Measurements from ENCODE around the gene CPAMD8. TPM values are rescaled to one million over a fixed set of nuclear protein-coding genes. Genes with fewer than 3 reads are reported as not detected.

The CPAMD8 gene
- total and polyA plus RNA-seq, 9 of the 15 experiments (the other 6 are each of a cell fraction or from before 2014, with no cell fraction given): 0.20 to 2.1 (median 1.3) TPM

DNA sequence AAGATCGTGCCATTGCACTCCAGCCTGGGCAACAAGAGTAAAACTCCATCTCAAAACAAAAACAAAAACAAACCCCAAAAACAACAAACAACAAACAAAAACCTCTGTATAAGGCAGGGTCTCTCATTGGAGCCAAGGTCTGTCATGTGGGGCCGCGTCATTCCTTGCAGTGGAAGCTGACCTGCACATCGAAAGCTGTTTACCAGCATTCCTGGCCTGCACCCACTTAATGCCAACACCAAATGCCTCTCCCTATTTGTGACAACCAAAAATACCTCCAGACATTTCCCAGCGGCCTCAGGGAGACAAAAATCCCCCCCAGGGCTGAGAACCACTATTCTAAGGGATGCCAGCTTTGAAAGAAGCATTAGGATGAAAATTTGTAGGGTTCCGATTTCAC is 1.2 kb downstream of the CPAMD8 start:
- Histone ChIP-seq H3K9me1 (ENCODE audit: control insufficient read depth, insufficient read depth, low read length) (no peaks in the 10 kb centered on the region), H3K36me3 (ENCODE audit: control insufficient read depth, insufficient read depth, low read length) (no peaks in the 10 kb centered on the region), H3K4me2 (ENCODE audit: insufficient read depth, low read length) (no peak overlapping the region), H3K27me3 (ENCODE audit: control insufficient read depth in 2 of 2, insufficient read depth in 2 of 2, low read length in 2 of 2) (peaks cover 19 to 38% of the 10 kb centered on the region in 2 experiments; a peak in 4 of 5 replicates), H3K79me2 (ENCODE audit: control insufficient read depth, insufficient read depth, low read length) (no peaks in the 10 kb centered on the region), H3K27ac (ENCODE audit: extremely low read depth, low read depth, low read length) (no peak overlapping the region), H4K20me1 (replicated peaks; ENCODE audit: control insufficient read depth, insufficient read depth, low read length) (no peaks in the 10 kb centered on the region), H2AFZ (ENCODE audit: low read depth, low read length) (no peak overlapping the region), H3K4me3 (no peak overlapping the region), H3K9me3 (replicated peaks; ENCODE audit: control insufficient read depth, insufficient read depth, low read depth, low read length) (peaks cover 2% of the 10 kb centered on the region; the same call in 1 of the 2 replicates), H3K4me1 (replicated peaks in 1 of 2; ENCODE audit: control insufficient read depth in 2 of 2, insufficient read depth in 2 of 2, low read length in 2 of 2) (peaks cover 0 to 3% of the 10 kb centered on the region in 2 experiments; a peak in 2 of 5 replicates), H3K9ac (ENCODE audit: insufficient read depth in 1 of 2, low read depth in 2 of 2, low read length in 2 of 2) (no peak overlapping the region)
- DNase-seq (ENCODE audit: extremely low read depth in 1 of 4, low spot score in 3 of 4) (no peak), FAIRE-seq (no peak), ATAC-seq (no peak)
- no TSS peak for BruUV-seq (replicated peaks)
- CTCF ChIA-PET (ENCODE audit: low intra/inter-chr PET ratio): no interaction called here
- WGBS (ENCODE audit: insufficient coverage, low coverage, missing lambda C conversion rate): 5% methylated on average over 6 of the region's 6 CpGs
- POLR2A ChIA-PET: interaction anchor here (0.6 kb wide), 1 partner anchor 245 kb away, joined by 3 read pairs; no protein-coding TSS in a partner anchor
- intact Hi-C loops (cut with micrococcal nuclease): no loop called here
- no peak for TF ChIP-seq TFAM (CRISPR knock-in tag; conservative IDR thresholded peaks at IDR 0.05)
- no peak for TF ChIP-seq MYC (IDR thresholded peaks at IDR 0.05; ENCODE audit: low read depth, low read length)
- no peak for TF ChIP-seq MYC (CRISPR knock-in tag; IDR thresholded peaks at IDR 0.05; ENCODE audit: borderline replicate concordance, low read depth)
- TF ChIP-seq, protein P1, sequence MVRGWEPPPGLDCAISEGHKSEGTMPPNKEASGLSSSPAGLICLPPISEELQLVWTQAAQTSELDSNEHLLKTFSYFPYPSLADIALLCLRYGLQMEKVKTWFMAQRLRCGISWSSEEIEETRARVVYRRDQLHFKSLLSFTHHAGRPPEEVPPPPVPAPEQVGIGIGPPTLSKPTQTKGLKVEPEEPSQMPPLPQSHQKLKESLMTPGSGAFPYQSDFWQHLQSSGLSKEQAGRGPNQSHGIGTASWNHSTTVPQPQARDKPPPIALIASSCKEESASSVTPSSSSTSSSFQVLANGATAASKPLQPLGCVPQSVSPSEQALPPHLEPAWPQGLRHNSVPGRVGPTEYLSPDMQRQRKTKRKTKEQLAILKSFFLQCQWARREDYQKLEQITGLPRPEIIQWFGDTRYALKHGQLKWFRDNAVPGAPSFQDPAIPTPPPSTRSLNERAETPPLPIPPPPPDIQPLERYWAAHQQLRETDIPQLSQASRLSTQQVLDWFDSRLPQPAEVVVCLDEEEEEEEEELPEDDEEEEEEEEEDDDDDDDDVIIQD (CRISPR knock-in tag; IDR thresholded peaks at IDR 0.05): no peak
- TF ChIP-seq MAFG (tag; conservative IDR thresholded peaks at IDR 0.05): no peak
- TF ChIP-seq BCOR (IDR thresholded peaks at IDR 0.05): no peak
- no peak for TF ChIP-seq TAF15 (IDR thresholded peaks at IDR 0.05; ENCODE audit: low read depth, low read length)
- no peak for TF ChIP-seq EHMT2 (IDR thresholded peaks at IDR 0.05)
- TF ChIP-seq, protein P2, sequence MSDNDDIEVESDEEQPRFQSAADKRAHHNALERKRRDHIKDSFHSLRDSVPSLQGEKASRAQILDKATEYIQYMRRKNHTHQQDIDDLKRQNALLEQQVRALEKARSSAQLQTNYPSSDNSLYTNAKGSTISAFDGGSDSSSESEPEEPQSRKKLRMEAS (CRISPR knock-in tag; IDR thresholded peaks at IDR 0.05): no peak
- TF ChIP-seq, protein P3, sequence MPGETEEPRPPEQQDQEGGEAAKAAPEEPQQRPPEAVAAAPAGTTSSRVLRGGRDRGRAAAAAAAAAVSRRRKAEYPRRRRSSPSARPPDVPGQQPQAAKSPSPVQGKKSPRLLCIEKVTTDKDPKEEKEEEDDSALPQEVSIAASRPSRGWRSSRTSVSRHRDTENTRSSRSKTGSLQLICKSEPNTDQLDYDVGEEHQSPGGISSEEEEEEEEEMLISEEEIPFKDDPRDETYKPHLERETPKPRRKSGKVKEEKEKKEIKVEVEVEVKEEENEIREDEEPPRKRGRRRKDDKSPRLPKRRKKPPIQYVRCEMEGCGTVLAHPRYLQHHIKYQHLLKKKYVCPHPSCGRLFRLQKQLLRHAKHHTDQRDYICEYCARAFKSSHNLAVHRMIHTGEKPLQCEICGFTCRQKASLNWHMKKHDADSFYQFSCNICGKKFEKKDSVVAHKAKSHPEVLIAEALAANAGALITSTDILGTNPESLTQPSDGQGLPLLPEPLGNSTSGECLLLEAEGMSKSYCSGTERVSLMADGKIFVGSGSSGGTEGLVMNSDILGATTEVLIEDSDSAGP (CRISPR knock-in tag; IDR thresholded peaks at IDR 0.05): no peak
- no peak for TF ChIP-seq KHSRP (IDR thresholded peaks at IDR 0.05)
- TF ChIP-seq NR2F6 (CRISPR knock-in tag; IDR thresholded peaks at IDR 0.05): no peak
- no peak for TF ChIP-seq ZNF175 (CRISPR knock-in tag; IDR thresholded peaks at IDR 0.05; ENCODE audit: low read depth)
- TF ChIP-seq KLF6 (CRISPR knock-in tag; IDR thresholded peaks at IDR 0.05; ENCODE audit: borderline replicate concordance): no peak
- TF ChIP-seq DIDO1 (tag; IDR thresholded peaks at IDR 0.05; ENCODE audit: low read depth): no peak
- TF ChIP-seq RNF2 (IDR thresholded peaks at IDR 0.05): no peak
- in situ Hi-C loops (cut with MboI): no loop called here
